ENCODE data around the gene CCL5.

The CCL5 gene

GRCh38 chr17:35842239-35842638, 37.9 kb downstream of the CCL5 start:
- no peak for TF ChIP-seq POLR2A (IDR thresholded peaks at IDR 0.05; ENCODE audit: low read depth, low read length)
- DNase-seq (ENCODE audit: insufficient read length, low spot score) (no peak), FAIRE-seq (no peak)

GRCh38 chr17:35841505-35841904, 38.7 kb downstream of the CCL5 start:
- no peak for TF ChIP-seq POLR2A (IDR thresholded peaks at IDR 0.05; ENCODE audit: low read depth, low read length)
- peak; percentile 23 for DNase-seq (ENCODE audit: insufficient read length, low spot score)
- no peak for FAIRE-seq

- no peak for TF ChIP-seq POLR2A (IDR thresholded peaks at IDR 0.05; ENCODE audit: low read depth, low read length)
- FAIRE-seq (no peak), DNase-seq (ENCODE audit: insufficient read length, low spot score) (no peak)
Measured at GRCh38 chr17:35841101-35841500, 39.1 kb downstream of the CCL5 start.

- DNase-seq (ENCODE audit: insufficient read length, low spot score) (no peak), FAIRE-seq (no peak)
Measured at GRCh38 chr17:35825206-35825605, 55.0 kb downstream of the CCL5 start.

More at GRCh38 chr17:35825206-35825605, 55.0 kb downstream of the CCL5 start:
- TF ChIP-seq POLR2A (IDR thresholded peaks at IDR 0.05; ENCODE audit: low read depth, low read length): no peak

Measured in H54 (cell line).